ENCODE measurements around the gene DNAAF3. TPM values are rescaled to one million over a fixed set of nuclear protein-coding genes. Genes with fewer than 3 reads are reported as not detected.

The DNAAF3 gene
- total RNA-seq, 3 donors from 2014 or later = 0.54 to 1.0 (median 0.69) TPM

GRCh38 chr19:55118401-55118991, 47.9 kb downstream of the DNAAF3 start:
- ATAC-seq (no peak), DNase-seq (peak; percentile 58 to 67 (median 58))
- Histone ChIP-seq H3K4me1 (ENCODE audit: low read depth) (peaks cover 18% of the 10 kb centered on the region), H3K9me3 (no peaks in the 10 kb centered on the region), H3K36me3 (ENCODE audit: low read depth) (no peaks in the 10 kb centered on the region), H3K4me3 (no peak overlapping the region)
- no peak for TF ChIP-seq CTCF (IDR thresholded peaks at IDR 0.05)
- intact Hi-C loops (cut with DNase I, micrococcal nuclease) = no loop called here

GRCh38 chr19:55117663-55118391, 48.6 kb downstream of the DNAAF3 start:
- intact Hi-C loops (cut with DNase I, micrococcal nuclease) = no loop called here
- Histone ChIP-seq H3K4me1 (ENCODE audit: low read depth) (peaks cover 18% of the 10 kb centered on the region), H3K36me3 (ENCODE audit: low read depth) (no peaks in the 10 kb centered on the region), H3K4me3 (peak overlapping the region; percentile 70), H3K9me3 (no peaks in the 10 kb centered on the region)
- ATAC-seq (peak; percentile 95), DNase-seq (peak; percentile 98 to 99 (median 99))
- no peak for TF ChIP-seq CTCF (IDR thresholded peaks at IDR 0.05)

- Histone ChIP-seq H3K4me1 (ENCODE audit: low read depth) (peaks cover 18% of the 10 kb centered on the region), H3K9me3 (no peaks in the 10 kb centered on the region), H3K4me3 (peak within 1 kb of the TSS; percentile 70), H3K36me3 (ENCODE audit: low read depth) (no peaks in the 10 kb centered on the region)
- intact Hi-C loops (cut with DNase I, micrococcal nuclease) = no loop called here
- ATAC-seq (peak; percentile 20), DNase-seq (peak; percentile 41 to 74 (median 68))
- TF ChIP-seq CTCF (IDR thresholded peaks at IDR 0.05) = no peak
Observed at GRCh38 chr19:55116859-55117662, 49.4 kb downstream of the DNAAF3 start, which contains the start of gene PPP1R12C. PPP1R12C (minus strand) TSS chr19:55117637; CDS start chr19:55117543, 94 bp downstream.

- Histone ChIP-seq H3K9me3 (no peaks in the 10 kb centered on the region), H3K36me3 (ENCODE audit: low read depth) (no peaks in the 10 kb centered on the region), H3K4me3 (peak overlapping the region; percentile 70), H3K4me1 (ENCODE audit: low read depth) (peaks cover 18% of the 10 kb centered on the region)
- TF ChIP-seq CTCF (IDR thresholded peaks at IDR 0.05) = no peak
- ATAC-seq (peak; percentile 52), DNase-seq (peak; percentile 62 to 83 (median 65))
- intact Hi-C loops (cut with DNase I, micrococcal nuclease) = no loop called here
Observed at GRCh38 chr19:55116232-55116858, 50.1 kb downstream of the DNAAF3 start.

- Histone ChIP-seq H3K9me3 (no peaks in the 10 kb centered on the region), H3K4me1 (ENCODE audit: low read depth) (peaks cover 18% of the 10 kb centered on the region), H3K4me3 (no peak overlapping the region), H3K36me3 (ENCODE audit: low read depth) (no peaks in the 10 kb centered on the region)
- intact Hi-C loops (cut with DNase I, micrococcal nuclease) = no loop called here
- no peak for ATAC-seq
- TF ChIP-seq CTCF (IDR thresholded peaks at IDR 0.05) = no peak
- DNase-seq = no peak
Observed at GRCh38 chr19:55115446-55116065, 50.9 kb downstream of the DNAAF3 start.
